KOPT-K1 (cell line): ENCODE data around the gene GPR183.

Source experiments
- H3K27ac ChIP-seq: fragments of 200-600 bp; sonication (generic); 2 replicates; pipeline ENCODE4 v1.5.1; 2016; ENCODE audit warnings: antibody characterized with exemption, mild to moderate bottlenecking, low read depth, low read length; ENCODE audit not compliant: poor library complexity, severe bottlenecking
- H3K36me3 ChIP-seq: fragments of 200-600 bp; sonication (generic); 2 replicates; pipeline ENCODE4 v1.5.1; 2017; ENCODE audit warnings: antibody characterized with exemption, mild to moderate bottlenecking, low read length, moderate library complexity; ENCODE audit not compliant: insufficient read depth
- H3K9me3 ChIP-seq: fragments of 200-600 bp; sonication (generic); 2 replicates; pipeline ENCODE4 v1.5.1; 2017; ENCODE audit warnings: antibody characterized with exemption, low read length, mild to moderate bottlenecking; ENCODE audit not compliant: insufficient read depth, poor library complexity, severe bottlenecking

The GPR183 gene

GRCh38 chr13:99307247-99307646 is at the start of gene GPR183:
TSS of gene GPR183 (minus strand) at chr13:99307399. CDS start at chr13:99296145, 11,254 bp downstream.
- Histone ChIP-seq H3K36me3 (peaks cover 28% of the 10 kb centered on the region), H3K27ac (no peak within 1 kb of the TSS)

GRCh38 chr13:99356262-99357091 is 49.3 kb upstream of the GPR183 start:
- Histone ChIP-seq H3K36me3 (peaks cover 77% of the 10 kb centered on the region), H3K9me3 (no peaks in the 10 kb centered on the region), H3K27ac (peak overlapping the region; percentile 21)

More at GRCh38 chr13:99307247-99307646, at the start of gene GPR183:
- H3K9me3 ChIP-seq, result no peaks in the 10 kb centered on the region

GRCh38 chr13:99356012-99356261 is 48.7 kb upstream of the GPR183 start:
- no peaks in the 10 kb centered on the region for H3K9me3 ChIP-seq
- peak overlapping the region; percentile 21 for H3K27ac ChIP-seq
- peaks cover 76% of the 10 kb centered on the region for H3K36me3 ChIP-seq

- H3K36me3 ChIP-seq, result peaks cover 79% of the 10 kb centered on the region
- H3K9me3 ChIP-seq, result no peaks in the 10 kb centered on the region
- H3K27ac ChIP-seq, result no peak overlapping the region
These were observed 48.2 kb upstream of the GPR183 start for GRCh38 chr13:99355267-99356011.

- Histone ChIP-seq H3K9me3 (no peaks in the 10 kb centered on the region), H3K36me3 (peaks cover 80% of the 10 kb centered on the region), H3K27ac (no peak overlapping the region)
These were observed 47.3 kb upstream of the GPR183 start for GRCh38 chr13:99354371-99354951.

- no peaks in the 10 kb centered on the region for H3K9me3 ChIP-seq
- no peak overlapping the region for H3K27ac ChIP-seq
- H3K36me3 ChIP-seq, result peaks cover 80% of the 10 kb centered on the region
These were observed 46.6 kb upstream of the GPR183 start for GRCh38 chr13:99353836-99354235.

- Histone ChIP-seq H3K27ac (no peak overlapping the region), H3K9me3 (no peaks in the 10 kb centered on the region), H3K36me3 (peaks cover 81% of the 10 kb centered on the region)
These were observed 46.0 kb upstream of the GPR183 start for GRCh38 chr13:99353246-99353600.

- peaks cover 81% of the 10 kb centered on the region for H3K36me3 ChIP-seq
- H3K27ac ChIP-seq, result no peak overlapping the region
- H3K9me3 ChIP-seq, result no peaks in the 10 kb centered on the region
These were observed 45.4 kb upstream of the GPR183 start for GRCh38 chr13:99352351-99353245.

GRCh38 chr13:99351772-99352171 is 44.6 kb upstream of the GPR183 start:
- Histone ChIP-seq H3K36me3 (peaks cover 81% of the 10 kb centered on the region), H3K27ac (no peak overlapping the region), H3K9me3 (no peaks in the 10 kb centered on the region)

- Histone ChIP-seq H3K36me3 (peaks cover 82% of the 10 kb centered on the region), H3K9me3 (no peaks in the 10 kb centered on the region), H3K27ac (no peak overlapping the region)
These were observed 43.0 kb upstream of the GPR183 start for GRCh38 chr13:99350191-99350590.

- H3K9me3 ChIP-seq, result no peaks in the 10 kb centered on the region
- H3K27ac ChIP-seq, result no peak overlapping the region
- H3K36me3 ChIP-seq, result peaks cover 82% of the 10 kb centered on the region
These were observed 40.8 kb upstream of the GPR183 start for GRCh38 chr13:99347911-99348451.

GRCh38 chr13:99347335-99347878 is 40.2 kb upstream of the GPR183 start:
- H3K27ac ChIP-seq, result no peak overlapping the region
- H3K36me3 ChIP-seq, result peaks cover 82% of the 10 kb centered on the region
- H3K9me3 ChIP-seq, result no peaks in the 10 kb centered on the region

GRCh38 chr13:99346335-99347042 is 39.3 kb upstream of the GPR183 start:
- Histone ChIP-seq H3K9me3 (no peaks in the 10 kb centered on the region), H3K27ac (no peak overlapping the region), H3K36me3 (peaks cover 86% of the 10 kb centered on the region)

- Histone ChIP-seq H3K36me3 (peaks cover 93% of the 10 kb centered on the region), H3K27ac (no peak overlapping the region), H3K9me3 (no peaks in the 10 kb centered on the region)
These were observed 38.1 kb upstream of the GPR183 start for GRCh38 chr13:99345345-99345744.
